Lung (tissue), 12 donors: ENCODE results near the gene SPOP. TPM values are rescaled to one million over a fixed set of nuclear protein-coding genes. Genes with fewer than 3 reads are reported as not detected.

ENCODE experiments used
- ATAC-seq: fragments of 200-7000 bp; cut with Tn5 transposase; one replicate; pipeline ENCODE4 v1.9.1; 2020; ENCODE audit warnings: moderate number of reproducible peaks; ENCODE audit not compliant: insufficient read depth, low FRiP score
- DNase-seq, 3 donors: peaks; one replicate each; pipeline ENCODE4 v3.0.0-alpha.2; 2013 to 2017
- H3K27ac ChIP-seq, 2 donors: one replicate each; pipeline ENCODE4 v1.5.1; 2013; ENCODE audit warnings: mild to moderate bottlenecking in 2 of 2, moderate library complexity in 2 of 2, control low read depth in 1 of 2, inconsistent platforms in 1 of 2, low read depth in 1 of 2, low read length in 1 of 2
- H3K27me3 ChIP-seq, 3 donors: one replicate each; pipeline ENCODE4 v1.5.1; 2013; ENCODE audit warnings: low read length in 2 of 3; ENCODE audit not compliant: control insufficient read depth in 3 of 3, insufficient read depth in 3 of 3
- H3K36me3 ChIP-seq, 4 donors: one replicate each; pipeline ENCODE4 v1.5.1; 2013; ENCODE audit warnings: low read length in 4 of 4, mild to moderate bottlenecking in 1 of 4, moderate library complexity in 1 of 4; ENCODE audit not compliant: control insufficient read depth in 4 of 4, insufficient read depth in 4 of 4
- H3K4me1 ChIP-seq, 5 donors: one replicate each; pipeline ENCODE4 v1.5.1; 2013; ENCODE audit warnings: low read length in 5 of 5, mild to moderate bottlenecking in 2 of 5, moderate library complexity in 1 of 5; ENCODE audit not compliant: control insufficient read depth in 5 of 5, insufficient read depth in 5 of 5
- H3K4me3 ChIP-seq: one replicate; pipeline ENCODE4 v1.5.1; 2013; ENCODE audit warnings: mild to moderate bottlenecking, control low read depth, moderate library complexity
- H3K9ac ChIP-seq, 2 donors: one replicate each; pipeline ENCODE4 v1.5.1; 2013; ENCODE audit warnings: low read length in 2 of 2, control low read depth in 1 of 2; ENCODE audit not compliant: insufficient read depth in 1 of 2
- H3K9me3 ChIP-seq, 4 donors: one replicate each; pipeline ENCODE4 v1.5.1; 2013; ENCODE audit warnings: low read length in 3 of 4, mild to moderate bottlenecking in 1 of 4, moderate library complexity in 1 of 4; ENCODE audit not compliant: control insufficient read depth in 4 of 4, insufficient read depth in 3 of 4
- WGBS, 2 donors: extraction: QIAGEN DNeasy Blood & Tissue Kit; methylation state at CpG; one replicate each; pipeline ENCODE4 v1.1.7; 2013; 5-methylcytosine and 5-hydroxymethylcytosine counted together
- polyA plus RNA-seq, 2 donors: library from polyadenylated mRNA; stranded (reverse); fragments of 200-250 nt; gene quantifications; one replicate each; pipeline ENCODE4 v1.2.1, GENCODE V29; 2013
- total RNA-seq, 2 donors: library from RNA; depleted of rRNA in 1 of 2; stranded (reverse); fragments of >200 nt in 1 of 2; gene quantifications; one replicate each; pipeline ENCODE4 v1.2.1, GENCODE V29; 2014 to 2021
- TF ChIP-seq, protein P1 (sequence below): IDR thresholded peaks from 2 replicates; pipeline ENCODE4 v1.5.1; 2012; ENCODE audit warnings: mild to moderate bottlenecking; ENCODE audit errors: control extremely low read depth, extremely low read depth
- donor health status: control.
- donor health status: control.
- donor health status: Bipolar disorder and iron deficiency.
- donor health status: healthy.
- donor health status: DM: yes; HTN: yes; CAD: no.

Gene SPOP
- total and polyA plus RNA-seq, 4 donors, result 28.7 to 98.0 (median 64.6) TPM

DNA sequence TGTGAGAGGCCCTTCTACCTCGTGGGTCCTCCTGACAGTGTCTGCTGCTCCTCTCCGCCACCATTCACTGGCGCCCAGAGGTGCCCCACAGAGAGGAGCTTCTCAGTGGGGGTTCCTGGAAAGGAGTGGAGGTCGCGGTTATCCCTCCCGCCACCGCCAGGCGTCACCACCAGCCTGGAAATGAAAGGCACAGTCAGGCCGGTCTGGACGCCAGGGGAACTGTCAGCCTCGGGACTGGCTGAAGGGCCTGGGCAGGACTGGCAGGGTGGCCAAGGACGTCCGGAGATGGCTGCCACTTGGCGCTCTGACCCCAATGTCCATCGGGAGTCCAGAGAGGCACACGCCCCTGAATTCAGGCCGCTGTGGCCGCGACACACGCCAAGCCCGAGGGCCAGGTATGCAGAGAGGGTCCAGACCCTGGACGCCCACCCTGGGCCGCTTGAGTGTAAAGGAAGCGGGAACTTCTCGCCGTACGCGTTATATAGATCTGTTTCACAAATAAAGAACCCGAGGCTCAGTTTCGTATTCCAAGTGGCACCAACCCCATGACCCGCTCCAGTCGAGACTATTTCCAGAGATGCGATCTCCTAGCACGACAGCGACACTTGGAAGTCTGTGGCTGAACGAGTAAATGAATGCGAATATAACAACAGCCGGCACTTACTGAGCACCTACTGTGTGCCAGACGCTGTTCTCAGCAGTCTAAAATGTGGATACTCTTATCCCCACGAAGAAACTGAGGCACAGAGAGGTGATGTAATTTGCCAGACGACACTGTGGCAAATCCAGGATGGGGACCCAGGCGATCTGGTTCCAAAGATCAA, 109.8 kb downstream of the SPOP start:
- Histone ChIP-seq H3K27me3 (peaks cover 0 to 20% (median 7%) of the 10 kb centered on the region in 3 donors), H3K9ac (peak overlapping the region in 1 of 2 donors; percentile 25), H3K9me3 (no peaks in the 10 kb centered on the region), H3K27ac (peak overlapping the region; percentile 85 to 86), H3K4me1 (no peaks in the 10 kb centered on the region), H3K4me3 (peak overlapping the region; percentile 41), H3K36me3 (no peaks in the 10 kb centered on the region)
- ATAC-seq (peak; percentile 64), DNase-seq (peak; percentile 83 to 88 (median 85))
- TF ChIP-seq, protein P1, sequence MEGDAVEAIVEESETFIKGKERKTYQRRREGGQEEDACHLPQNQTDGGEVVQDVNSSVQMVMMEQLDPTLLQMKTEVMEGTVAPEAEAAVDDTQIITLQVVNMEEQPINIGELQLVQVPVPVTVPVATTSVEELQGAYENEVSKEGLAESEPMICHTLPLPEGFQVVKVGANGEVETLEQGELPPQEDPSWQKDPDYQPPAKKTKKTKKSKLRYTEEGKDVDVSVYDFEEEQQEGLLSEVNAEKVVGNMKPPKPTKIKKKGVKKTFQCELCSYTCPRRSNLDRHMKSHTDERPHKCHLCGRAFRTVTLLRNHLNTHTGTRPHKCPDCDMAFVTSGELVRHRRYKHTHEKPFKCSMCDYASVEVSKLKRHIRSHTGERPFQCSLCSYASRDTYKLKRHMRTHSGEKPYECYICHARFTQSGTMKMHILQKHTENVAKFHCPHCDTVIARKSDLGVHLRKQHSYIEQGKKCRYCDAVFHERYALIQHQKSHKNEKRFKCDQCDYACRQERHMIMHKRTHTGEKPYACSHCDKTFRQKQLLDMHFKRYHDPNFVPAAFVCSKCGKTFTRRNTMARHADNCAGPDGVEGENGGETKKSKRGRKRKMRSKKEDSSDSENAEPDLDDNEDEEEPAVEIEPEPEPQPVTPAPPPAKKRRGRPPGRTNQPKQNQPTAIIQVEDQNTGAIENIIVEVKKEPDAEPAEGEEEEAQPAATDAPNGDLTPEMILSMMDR, result peak; percentile 98
- WGBS, 2 donors, result 11 to 15% methylated on average over 42 of the region's 42 CpGs

DNA sequence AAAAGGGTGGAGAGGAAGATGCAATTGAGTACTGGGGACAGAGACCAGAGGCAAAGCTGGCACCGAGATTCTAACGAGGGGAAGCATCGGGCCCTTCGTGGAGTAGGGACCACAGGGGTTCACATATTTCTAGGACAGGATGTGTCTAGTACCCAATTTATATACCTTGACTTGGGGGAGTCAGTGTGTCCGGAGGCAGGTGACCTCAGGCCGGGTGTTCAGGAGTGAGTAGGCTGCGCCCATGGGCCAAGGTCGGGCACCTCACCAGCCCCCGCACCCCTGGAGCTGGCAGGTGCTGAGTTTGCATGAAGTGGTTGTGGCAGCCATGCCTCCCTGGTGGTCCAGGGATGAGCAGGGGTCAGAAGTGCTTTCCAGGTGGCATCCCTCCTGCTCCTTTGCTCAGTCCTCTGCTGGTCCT, 110.8 kb downstream of the SPOP start:
- H3K9me3 ChIP-seq, result no peaks in the 10 kb centered on the region
- peaks cover 0 to 12% (median 7%) of the 10 kb centered on the region in 3 donors for H3K27me3 ChIP-seq
- TF ChIP-seq, protein P1, result no peak
- no peaks in the 10 kb centered on the region for H3K4me1 ChIP-seq
- DNase-seq, result no peak
- H3K36me3 ChIP-seq, result no peaks in the 10 kb centered on the region
- no peak overlapping the region for H3K4me3 ChIP-seq
- 82 to 83% methylated on average over 9 of the region's 9 CpGs for WGBS, 2 donors
- H3K9ac ChIP-seq, result no peak overlapping the region
- H3K27ac ChIP-seq, result peak overlapping the region; percentile 4 to 76
- ATAC-seq, result no peak

DNA sequence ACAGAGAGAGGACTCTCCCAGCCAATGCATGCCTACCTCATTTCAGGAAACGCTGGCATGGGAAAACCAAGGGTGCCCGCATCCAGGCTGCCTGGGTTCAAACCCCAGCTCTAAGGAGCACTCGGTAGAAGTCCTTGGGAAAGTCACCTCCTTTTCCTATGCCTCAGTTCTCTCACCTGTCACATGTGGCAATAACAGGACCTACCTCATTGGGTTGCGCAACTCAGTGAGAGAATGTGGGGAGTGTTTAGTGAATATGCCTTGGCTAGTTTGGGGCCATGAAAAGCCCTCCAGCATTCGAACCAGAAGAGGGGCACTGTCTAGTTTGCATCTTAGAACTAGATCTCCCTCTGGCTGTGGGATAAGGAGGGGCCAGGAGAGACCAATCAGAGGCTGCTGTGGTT, 111.2 kb downstream of the SPOP start:
- peaks cover 0 to 12% (median 7%) of the 10 kb centered on the region in 3 donors for H3K27me3 ChIP-seq
- DNase-seq (no peak), ATAC-seq (no peak)
- no peak overlapping the region for H3K9ac ChIP-seq
- H3K4me3 ChIP-seq, result no peak overlapping the region
- WGBS, 2 donors, result 68 to 84% methylated on average over 5 of the region's 5 CpGs
- no peaks in the 10 kb centered on the region for H3K4me1 ChIP-seq
- TF ChIP-seq, protein P1, result no peak
- no peaks in the 10 kb centered on the region for H3K9me3 ChIP-seq
- no peaks in the 10 kb centered on the region for H3K36me3 ChIP-seq
- H3K27ac ChIP-seq, result peak overlapping the region; percentile 4 to 76
